ENCODE results near the gene JARID2. TPM values are rescaled to one million over a fixed set of nuclear protein-coding genes. Genes with fewer than 3 reads are reported as not detected.
A peak's percentile ranks its signal among the peaks of the same experiment; 100 is the strongest.

The JARID2 gene
- total RNA-seq, 1 donor, result 9.1 TPM

DNA sequence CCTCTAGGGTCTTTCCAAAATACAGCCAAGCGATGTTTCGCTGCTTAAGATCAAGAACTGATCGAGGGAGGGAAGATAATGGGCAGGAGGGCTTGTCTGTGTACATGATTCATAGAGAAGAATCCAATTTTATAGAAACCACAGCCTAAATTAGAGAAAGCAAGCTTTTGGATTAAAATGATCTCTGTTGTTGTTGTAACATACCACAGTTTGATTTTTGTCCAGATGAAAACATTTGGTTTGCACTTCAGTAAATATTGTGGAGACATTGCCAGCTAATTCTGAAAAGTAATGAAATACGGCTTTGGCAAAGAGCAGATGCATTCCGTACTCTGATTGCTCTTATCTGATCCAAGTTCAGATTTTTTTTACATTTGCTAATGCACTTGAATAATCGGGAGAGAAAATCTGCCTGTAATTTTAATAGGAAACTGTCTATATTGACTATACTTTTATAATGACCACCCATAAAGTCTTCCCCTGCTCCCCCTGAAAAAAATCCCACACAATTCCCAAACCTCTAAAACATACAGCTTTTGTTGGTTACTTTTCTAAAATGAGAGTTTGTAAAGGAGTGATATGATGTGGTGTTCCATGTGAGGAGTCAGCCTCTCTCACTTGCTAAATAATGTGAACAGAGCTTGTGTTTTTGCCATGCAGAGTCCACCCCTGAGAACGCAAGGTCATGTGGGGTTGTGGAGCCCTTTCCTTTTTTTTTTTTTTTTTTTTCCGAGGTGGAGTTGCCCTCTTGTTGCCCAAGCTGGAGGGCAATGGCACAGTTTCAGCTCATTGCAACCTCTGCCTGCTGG, 217.1 kb downstream of the JARID2 start:
- peak; percentile 67 for DNase-seq (ENCODE audit: low read depth)
- peak overlapping the region; percentile 8 for H3K4me3 ChIP-seq (ENCODE audit: low read depth, low read length)
- TF ChIP-seq, protein P1, sequence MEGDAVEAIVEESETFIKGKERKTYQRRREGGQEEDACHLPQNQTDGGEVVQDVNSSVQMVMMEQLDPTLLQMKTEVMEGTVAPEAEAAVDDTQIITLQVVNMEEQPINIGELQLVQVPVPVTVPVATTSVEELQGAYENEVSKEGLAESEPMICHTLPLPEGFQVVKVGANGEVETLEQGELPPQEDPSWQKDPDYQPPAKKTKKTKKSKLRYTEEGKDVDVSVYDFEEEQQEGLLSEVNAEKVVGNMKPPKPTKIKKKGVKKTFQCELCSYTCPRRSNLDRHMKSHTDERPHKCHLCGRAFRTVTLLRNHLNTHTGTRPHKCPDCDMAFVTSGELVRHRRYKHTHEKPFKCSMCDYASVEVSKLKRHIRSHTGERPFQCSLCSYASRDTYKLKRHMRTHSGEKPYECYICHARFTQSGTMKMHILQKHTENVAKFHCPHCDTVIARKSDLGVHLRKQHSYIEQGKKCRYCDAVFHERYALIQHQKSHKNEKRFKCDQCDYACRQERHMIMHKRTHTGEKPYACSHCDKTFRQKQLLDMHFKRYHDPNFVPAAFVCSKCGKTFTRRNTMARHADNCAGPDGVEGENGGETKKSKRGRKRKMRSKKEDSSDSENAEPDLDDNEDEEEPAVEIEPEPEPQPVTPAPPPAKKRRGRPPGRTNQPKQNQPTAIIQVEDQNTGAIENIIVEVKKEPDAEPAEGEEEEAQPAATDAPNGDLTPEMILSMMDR (IDR thresholded peaks at IDR 0.05; ENCODE audit: insufficient read depth, low read depth, low read length), result no peak

GRCh38 chr6:15464211-15464725, 218.4 kb downstream of the JARID2 start:
- DNase-seq (ENCODE audit: low read depth), result no peak
- no peak overlapping the region for H3K4me3 ChIP-seq (ENCODE audit: low read depth, low read length)
- TF ChIP-seq, protein P1 (IDR thresholded peaks at IDR 0.05; ENCODE audit: insufficient read depth, low read depth, low read length), result peak; percentile 67

DNA sequence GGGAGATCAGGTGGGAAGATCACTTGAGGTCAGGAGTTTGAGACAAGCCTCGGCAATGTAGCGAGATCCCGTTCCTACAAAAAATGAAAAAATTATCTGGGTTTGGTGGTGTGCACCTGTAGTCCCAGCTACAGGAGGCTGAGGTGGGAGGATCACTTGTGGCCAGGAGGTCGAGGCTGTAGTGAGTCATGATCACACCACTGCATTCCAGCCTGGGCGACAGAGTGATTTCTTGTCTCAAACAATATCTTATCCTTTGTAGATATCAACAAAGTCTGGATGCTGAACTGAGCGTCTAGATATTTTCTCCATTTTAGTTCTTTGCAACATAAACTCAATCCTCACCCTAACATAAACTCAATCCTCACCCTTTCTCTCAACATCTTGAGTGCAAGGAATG, 219.3 kb downstream of the JARID2 start:
- TF ChIP-seq, protein P1 (IDR thresholded peaks at IDR 0.05; ENCODE audit: insufficient read depth, low read depth, low read length), result no peak
- no peak overlapping the region for H3K4me3 ChIP-seq (ENCODE audit: low read depth, low read length)
- DNase-seq (ENCODE audit: low read depth), result no peak

GRCh38 chr6:15470746-15471145, 224.9 kb downstream of the JARID2 start:
- TF ChIP-seq, protein P1 (IDR thresholded peaks at IDR 0.05; ENCODE audit: insufficient read depth, low read depth, low read length), result no peak
- no peak overlapping the region for H3K4me3 ChIP-seq (ENCODE audit: low read depth, low read length)
- no peak for DNase-seq (ENCODE audit: low read depth)

DNA sequence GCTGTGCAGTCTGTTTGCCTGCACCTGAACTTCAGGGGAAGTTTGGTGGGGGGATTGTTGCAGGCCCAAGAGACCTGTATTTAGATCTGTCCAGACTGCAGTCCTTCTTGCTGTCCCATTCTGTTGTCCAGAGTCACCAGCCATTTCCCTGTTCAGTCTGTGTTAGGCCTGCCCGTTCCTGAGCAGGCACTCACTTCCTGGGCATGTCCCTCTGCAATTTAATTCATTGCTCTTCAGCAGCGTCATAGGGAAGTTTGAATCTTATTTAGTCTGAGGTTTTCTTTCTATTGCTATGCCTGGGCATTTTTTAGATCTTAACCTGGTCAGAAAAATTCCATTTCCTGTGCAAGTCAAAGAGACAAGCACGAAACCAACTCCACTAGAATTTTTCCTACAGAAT, 226.8 kb downstream of the JARID2 start:
- TF ChIP-seq, protein P1 (IDR thresholded peaks at IDR 0.05; ENCODE audit: insufficient read depth, low read depth, low read length), result no peak
- DNase-seq (ENCODE audit: low read depth), result no peak
- H3K4me3 ChIP-seq (ENCODE audit: low read depth, low read length), result no peak overlapping the region

GRCh38 chr6:15473174-15473573, 227.3 kb downstream of the JARID2 start:
- TF ChIP-seq, protein P1 (IDR thresholded peaks at IDR 0.05; ENCODE audit: insufficient read depth, low read depth, low read length), result no peak
- no peak for DNase-seq (ENCODE audit: low read depth)
- no peak overlapping the region for H3K4me3 ChIP-seq (ENCODE audit: low read depth, low read length)
